Endothelial cell of umbilical vein (primary cell): Measurements from ENCODE around the gene ARL8B. TPM values are rescaled to one million over a fixed set of nuclear protein-coding genes. Genes with fewer than 3 reads are reported as not detected.

Source experiments
- BruUV-seq: library from RNA; stranded (reverse); fragments of 400-500 nt; replicated peaks from 2 replicates; lab custom pipeline; 2021; lab: Mats Ljungman, UMichigan
- CTCF ChIA-PET: fragments of 300-600, 350-600 bp; sonication (Branson Sonifier 250); formaldehyde crosslinking; loops from one replicate; lab custom pipeline; 2021; ENCODE audit warnings: antibody characterized with exemption, inconsistent platforms; lab: Charles Lee
- POLR2A ChIA-PET: fragments of 300-600, 350-600 bp; sonication (Branson Sonifier 250); formaldehyde crosslinking; loops from one replicate; lab custom pipeline; 2021; ENCODE audit warnings: antibody characterized with exemption, inconsistent platforms; lab: Charles Lee
- DNase-seq: peaks from one replicate; pipeline ENCODE4 v3.0.0-alpha.2; 2011; ENCODE audit warnings: low read depth, low spot score
- FAIRE-seq: peaks from 2 replicates; lab custom pipeline; 2011; peaks lifted over from hg19 to GRCh38; lab: Jason Lieb, UNC
- H2AFZ ChIP-seq: 2 replicates; pipeline ENCODE4 v1.6.0; 2012; ENCODE audit warnings: low read depth, low read length, control low read depth, inconsistent platforms
- H3K27ac ChIP-seq: 2 replicates; pipeline ENCODE4 v1.5.1; 2011; ENCODE audit warnings: low read depth, mild to moderate bottlenecking, control low read depth, low read length, moderate library complexity; ENCODE audit not compliant: insufficient read depth
- H3K27me3 ChIP-seq, 2 experiments: 2 replicates each; pipeline versions ENCODE4 v1.6.0 to v1.6.1; 2011; ENCODE audit warnings: low read length in 2 of 2, mixed read lengths in 1 of 2; ENCODE audit not compliant: control insufficient read depth in 2 of 2, insufficient read depth in 2 of 2
- H3K36me3 ChIP-seq, 2 experiments: 2 replicates in 1 of 2; 3 replicates in 1 of 2; pipeline ENCODE4 v1.5.1; 2011; ENCODE audit warnings: low read length in 2 of 2, mild to moderate bottlenecking in 1 of 2, moderate library complexity in 1 of 2; ENCODE audit not compliant: control insufficient read depth in 2 of 2, insufficient read depth in 2 of 2; ENCODE audit errors: extremely low read depth in 1 of 2
- H3K4me1 ChIP-seq: 3 replicates; pipeline ENCODE4 v1.5.1; 2011; ENCODE audit warnings: mild to moderate bottlenecking, low read length; ENCODE audit not compliant: control insufficient read depth, insufficient read depth; ENCODE audit errors: extremely low read depth
- H3K4me2 ChIP-seq: 2 replicates; pipeline ENCODE4 v1.6.1; 2011; ENCODE audit warnings: low read length, control low read depth, mixed read lengths; ENCODE audit not compliant: insufficient read depth
- H3K4me3 ChIP-seq, 3 experiments: fragments of 200-600 bp in 1 of 3; sonication (generic), shearing (Covaris generic) in 1 of 3; replicated peaks in 1 of 3; 2 replicates each; pipeline ENCODE4 v1.5.1; 2011 to 2016; ENCODE audit warnings: control low read depth in 3 of 3, low read length in 3 of 3, mild to moderate bottlenecking in 2 of 3, inconsistent platforms in 1 of 3, low read depth in 1 of 3, moderate library complexity in 1 of 3; ENCODE audit not compliant: insufficient read depth in 1 of 3
- H3K79me2 ChIP-seq: 2 replicates; pipeline ENCODE4 v1.6.0; 2012; ENCODE audit warnings: low read length, inconsistent platforms; ENCODE audit not compliant: control insufficient read depth, insufficient read depth
- H3K9ac ChIP-seq: replicated peaks from 2 replicates; pipeline ENCODE3; 2011; ENCODE audit warnings: low read length, control low read depth; ENCODE audit not compliant: insufficient read depth; ENCODE audit errors: extremely low read depth
- H3K9me1 ChIP-seq: replicated peaks from 3 replicates; pipeline ENCODE4 v1.6.0; 2011; ENCODE audit warnings: mild to moderate bottlenecking, low read length; ENCODE audit not compliant: control insufficient read depth, insufficient read depth; ENCODE audit errors: extremely low read depth
- H3K9me3 ChIP-seq: replicated peaks from 2 replicates; pipeline ENCODE4 v1.5.1; 2012; ENCODE audit warnings: low read length, inconsistent platforms; ENCODE audit not compliant: control insufficient read depth, insufficient read depth
- H4K20me1 ChIP-seq: replicated peaks from 2 replicates; pipeline ENCODE3; 2011; ENCODE audit warnings: mild to moderate bottlenecking, low read length; ENCODE audit not compliant: control insufficient read depth, insufficient read depth; ENCODE audit errors: extremely low read depth
- CTCF ChIP-seq, 2 donors: IDR thresholded peaks; 1 replicate in 1 of 2; 2 replicates in 1 of 2; pipeline ENCODE4 v1.5.1; 2011; ENCODE audit warnings: low read length in 2 of 2, mild to moderate bottlenecking in 2 of 2, moderate library complexity in 2 of 2, control low read depth in 1 of 2, inconsistent platforms in 1 of 2, low read depth in 1 of 2; ENCODE audit not compliant: insufficient read depth in 1 of 2; ENCODE audit errors: extremely low read depth in 1 of 2
- EZH2 ChIP-seq: IDR thresholded peaks from 2 replicates; pipeline ENCODE4 v1.6.1; 2012; ENCODE audit warnings: borderline replicate concordance, low read depth, mild to moderate bottlenecking, moderate library complexity, low read length, inconsistent platforms; ENCODE audit not compliant: severe bottlenecking
- FOS ChIP-seq: IDR thresholded peaks from 2 replicates; pipeline ENCODE4 v1.6.1; 2011; ENCODE audit warnings: mild to moderate bottlenecking, low read length, moderate library complexity, borderline replicate concordance; ENCODE audit not compliant: insufficient read depth
- GATA2 ChIP-seq: IDR thresholded peaks from 2 replicates; pipeline ENCODE4 v1.7.0; 2011; ENCODE audit warnings: low read depth, mild to moderate bottlenecking, moderate library complexity, mixed read lengths, low read length; ENCODE audit not compliant: insufficient read length, insufficient read depth
- JUN ChIP-seq: IDR thresholded peaks from 2 replicates; pipeline ENCODE4 v1.6.1; 2011; ENCODE audit warnings: borderline replicate concordance, low read depth; ENCODE audit not compliant: insufficient read length, insufficient read depth
- MAX ChIP-seq: IDR thresholded peaks from 2 replicates; pipeline ENCODE4 v1.6.1; 2011; ENCODE audit not compliant: insufficient read depth, insufficient read length
- MYC ChIP-seq: IDR thresholded peaks from one replicate; pipeline ENCODE4 v1.6.1; 2011; ENCODE audit warnings: mild to moderate bottlenecking, low read depth, low read length
- POLR2A ChIP-seq: IDR thresholded peaks from 2 replicates; pipeline ENCODE4 v1.6.1; 2012; ENCODE audit warnings: low read depth, mild to moderate bottlenecking, control low read depth, low read length
- POLR2AphosphoS5 ChIP-seq: IDR thresholded peaks from 2 replicates; pipeline ENCODE4 v1.6.1; 2012; ENCODE audit warnings: low read depth, mild to moderate bottlenecking, control low read depth, low read length, moderate library complexity; ENCODE audit not compliant: insufficient read depth
- dilution Hi-C: fragments of 300-500 bp; cut with MboI; formaldehyde crosslinking; loops from one replicate; pipeline ENCODE4 v1.15.0; 2019; ENCODE audit warnings: low sequenced_read_pairs; ENCODE audit not compliant: extremely low pct_ligation_motif_present
- intact Hi-C: fragments of 100-400 bp; cut with micrococcal nuclease; formaldehyde crosslinking; loops from one replicate; pipeline ENCODE4 v1.10.0; 2022
- polyA plus RNA-seq, 4 experiments: library from polyadenylated mRNA; depleted of rRNA in 3 of 4; stranded (reverse) in 3 of 4; unstranded in 1 of 4; fragments of >200 nt; gene quantifications; 2 replicates each; pipeline versions ENCODE4 v1.2.1 to v1.2.3, GENCODE V29; 2011 to 2012; ENCODE audit warnings: missing spikeins in 1 of 4
- total RNA-seq: library from RNA; stranded (reverse); gene quantifications from 2 replicates; pipeline ENCODE4 v1.2.3, GENCODE V29; 2021

Gene ARL8B
- total and polyA plus RNA-seq, 2 donors (not counting 3 experiments of a cell fraction or from before 2014, with no cell fraction given), result 32.1 to 58.2 TPM

GRCh38 chr3:5197022-5197421 is 74.9 kb downstream of the ARL8B start:
- peaks cover 52% of the 10 kb centered on the region for H3K79me2 ChIP-seq
- peaks cover 38% of the 10 kb centered on the region for H3K4me1 ChIP-seq
- H3K9me3 ChIP-seq, result no peaks in the 10 kb centered on the region
- intact Hi-C loops (loop anchor here (2.0 kb wide), 1 partner anchor 1252 kb away; no protein-coding TSS in a partner anchor), dilution Hi-C loops (no loop called here)
- no peaks in the 10 kb centered on the region for H4K20me1 ChIP-seq
- TF ChIP-seq POLR2AphosphoS5 (no peak), MYC (no peak), GATA2 (no peak), EZH2 (no peak), CTCF (IDR thresholded peaks at IDR 0.05; ENCODE audit: extremely low read depth in 1 of 2, insufficient read depth in 1 of 2, low read depth in 1 of 2, low read length in 2 of 2) (no peak), FOS (no peak), JUN (no peak), POLR2A (no peak), MAX (no peak)
- CTCF ChIA-PET, result interaction anchor here (0.7 to 3.0 kb wide), 12 partner anchors 10 to 485 kb away, joined by 3 to 12 read pairs (median 3); partner anchors contain the start of genes ARL8B and EDEM1
- POLR2A ChIA-PET, result interaction anchor here (0.7 to 1.0 kb wide), 2 partner anchors 9 to 12 kb away, joined by 3 to 5 read pairs; no protein-coding TSS in a partner anchor
- peak overlapping the region; percentile 75 for H3K27ac ChIP-seq
- H2AFZ ChIP-seq, result no peak overlapping the region
- H3K36me3 ChIP-seq, result peaks cover 6 to 15% of the 10 kb centered on the region in 2 experiments
- H3K27me3 ChIP-seq, result no peaks in the 10 kb centered on the region
- DNase-seq (no peak), FAIRE-seq (no peak)
- no peaks in the 10 kb centered on the region for H3K9me1 ChIP-seq
- H3K4me3 ChIP-seq, result no peak overlapping the region
- no peak overlapping the region for H3K9ac ChIP-seq
- H3K4me2 ChIP-seq, result peak overlapping the region; percentile 8
- no TSS peak for BruUV-seq
